Measurements from ENCODE around the gene CCDC97.
A peak's percentile ranks its signal among the peaks of the same experiment; 100 is the strongest.
"Not testable (repeated sequence)": the region's sequence is repeated elsewhere in the genome, so short reads cannot be mapped to it uniquely, and the experiment has no call there.

CCDC97 gene

GRCh38 chr19:41339936-41340335 lies 30.0 kb downstream of the CCDC97 start:
- no peak for DNase-seq (ENCODE audit: low read depth)

- DNase-seq (ENCODE audit: low read depth): no peak
Observed at GRCh38 chr19:41341669-41342490, 31.9 kb downstream of the CCDC97 start.

- no peak for DNase-seq (ENCODE audit: low read depth)
Observed at GRCh38 chr19:41344162-41344561, 34.2 kb downstream of the CCDC97 start.

- DNase-seq (ENCODE audit: low read depth): not testable (repeated sequence)
Observed at GRCh38 chr19:41346916-41347315, 36.9 kb downstream of the CCDC97 start.

GRCh38 chr19:41350735-41351338 lies 40.9 kb downstream of the CCDC97 start:
- no peak for DNase-seq (ENCODE audit: low read depth)

- DNase-seq (ENCODE audit: low read depth): peak; percentile 66
Observed at GRCh38 chr19:41351339-41352245, 41.6 kb downstream of the CCDC97 start.

- DNase-seq (ENCODE audit: low read depth): no peak
Observed at GRCh38 chr19:41352279-41352608, 42.3 kb downstream of the CCDC97 start.

DNA sequence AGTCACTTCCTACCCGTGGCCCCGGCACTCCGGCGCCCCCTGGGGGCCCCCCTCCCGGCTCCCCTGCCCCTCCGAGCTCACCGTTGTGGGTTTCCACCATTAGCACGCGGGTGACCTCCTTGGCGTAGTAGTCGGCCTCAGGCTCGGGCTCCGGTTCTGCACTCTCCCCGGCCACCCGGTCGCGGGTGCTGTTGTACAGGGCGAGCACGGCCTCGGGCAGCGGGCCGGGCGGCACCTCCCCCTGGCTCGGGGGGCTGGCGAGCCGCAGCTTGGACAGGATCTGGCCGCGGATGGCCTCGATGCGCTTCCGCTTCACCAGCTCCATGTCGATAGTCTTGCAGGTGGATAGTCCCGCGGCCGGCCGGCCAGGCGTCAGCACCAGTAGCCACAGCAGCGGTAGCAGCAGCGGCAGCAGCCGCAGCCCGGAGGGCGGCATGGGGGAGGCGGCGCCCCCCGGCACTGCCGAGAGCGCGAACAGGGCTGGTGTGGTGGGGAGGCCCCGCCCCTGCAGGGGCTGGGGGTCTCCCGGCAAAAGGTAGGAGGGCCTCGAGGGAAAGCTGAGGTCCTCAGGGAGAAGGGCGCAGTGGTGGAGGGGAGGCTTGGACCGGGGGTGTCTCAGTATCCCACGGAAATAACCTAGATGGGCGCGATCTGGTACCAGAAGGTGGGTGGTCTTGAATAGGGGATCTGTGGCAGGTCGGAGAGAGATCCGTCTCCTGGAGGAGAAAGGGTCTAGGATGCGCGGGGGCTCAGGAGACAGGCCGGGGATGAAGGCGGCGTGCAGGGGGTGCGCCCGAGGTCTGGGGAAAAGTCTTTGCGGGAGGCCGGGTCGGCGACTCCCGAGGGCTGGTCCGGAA lies 42.9 kb downstream of the CCDC97 start:
- DNase-seq (ENCODE audit: low read depth): peak; percentile 66

DNA sequence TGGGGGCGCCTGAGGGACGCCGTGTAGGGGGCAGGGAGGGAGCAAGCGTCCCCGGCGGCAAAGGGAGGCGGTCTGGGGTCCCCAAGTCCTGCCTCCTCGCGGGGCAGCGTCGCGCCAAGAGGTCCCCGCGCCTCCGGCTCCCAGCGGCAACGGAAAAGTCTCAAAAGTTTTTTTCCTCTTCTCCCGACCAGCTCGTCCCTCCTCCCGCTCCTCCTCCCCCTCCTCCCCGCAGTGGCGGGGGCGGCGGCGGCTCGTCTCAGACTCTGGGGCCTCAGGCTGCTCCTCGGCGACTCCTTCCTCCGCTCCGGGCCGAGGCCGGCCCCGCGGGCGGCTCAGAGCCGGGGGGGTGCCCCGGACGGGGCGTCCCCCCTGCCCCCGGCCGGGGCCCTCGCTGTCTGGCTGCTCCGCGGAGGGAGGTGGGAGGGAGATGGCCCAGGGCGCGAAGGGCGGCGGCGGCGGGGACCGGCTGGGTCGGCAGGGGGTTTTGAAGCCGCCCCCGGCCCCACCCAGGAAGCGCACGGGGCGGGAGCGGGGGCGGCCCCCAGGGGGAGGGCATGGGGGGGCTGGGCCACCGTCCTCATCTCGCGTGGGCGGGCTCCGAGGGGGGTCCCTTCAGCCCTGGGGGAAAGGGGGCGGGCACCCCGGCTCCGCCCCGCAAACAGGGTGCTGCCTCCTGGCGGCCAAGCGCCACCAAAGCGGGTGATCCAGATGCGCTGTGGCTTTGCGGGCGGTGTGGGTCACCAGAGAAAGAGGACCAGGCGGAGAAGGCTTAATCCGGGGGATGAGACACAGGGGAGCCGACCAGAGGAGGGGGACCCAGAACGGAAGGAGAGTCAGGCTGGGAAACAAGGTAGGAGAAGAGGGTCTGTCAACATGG lies 43.7 kb downstream of the CCDC97 start, which contains the start of gene TGFB1:
TGFB1 (minus strand) TSS at position 457 of the 877 bp plus-strand sequence. CDS start 878 bp downstream, outside the sequence.
- DNase-seq (ENCODE audit: low read depth): peak; percentile 91

DNA sequence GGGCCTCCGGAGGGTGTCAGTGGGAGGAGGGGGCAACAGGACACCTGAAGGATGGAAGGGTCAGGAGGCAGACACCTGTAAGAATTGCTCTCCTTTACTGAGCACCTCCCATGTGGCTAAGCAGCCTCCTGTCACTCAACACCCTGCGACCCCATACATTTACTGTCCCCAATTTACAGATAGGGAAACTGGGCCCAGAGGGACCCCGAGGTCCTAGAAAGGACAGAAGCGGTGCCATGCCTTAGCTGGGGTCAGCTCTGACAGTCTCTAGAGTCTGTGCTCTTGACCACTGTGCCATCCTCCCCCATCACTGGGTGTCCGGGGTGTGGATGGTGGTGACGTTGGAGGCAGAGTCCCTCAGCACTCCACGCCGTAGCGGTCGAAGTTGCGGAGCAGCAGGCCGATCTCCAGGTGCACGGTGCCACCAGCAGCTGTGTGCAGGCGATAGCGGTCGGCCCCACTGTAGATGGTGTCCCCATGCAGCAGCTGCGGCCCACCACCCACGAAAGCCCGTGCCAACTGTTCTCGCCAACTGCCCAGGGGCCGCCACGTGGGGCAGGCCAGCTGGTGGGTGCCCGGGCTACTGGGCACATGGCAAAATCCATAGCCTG lies 44.5 kb downstream of the CCDC97 start:
- DNase-seq (ENCODE audit: low read depth): no peak

DNA sequence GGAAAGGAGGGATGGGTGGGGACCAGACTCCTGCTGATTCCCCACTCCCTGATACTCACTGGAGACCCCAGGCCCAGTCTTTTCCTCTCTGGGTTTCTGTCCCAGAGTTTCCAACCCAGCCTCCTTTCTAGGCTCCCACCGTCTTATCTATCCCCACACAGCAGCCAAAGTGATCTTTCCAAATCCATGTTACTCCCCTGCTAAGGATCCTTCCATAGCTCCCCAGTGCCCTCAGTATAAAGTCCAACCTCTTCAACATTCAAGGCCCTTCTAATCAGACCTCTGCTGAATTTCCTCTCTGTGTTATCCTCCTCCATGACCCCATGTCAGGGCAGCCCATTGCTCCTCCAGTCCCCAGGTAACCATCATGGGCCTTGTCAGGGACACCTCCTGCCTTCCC lies 45.1 kb downstream of the CCDC97 start:
- no peak for DNase-seq (ENCODE audit: low read depth)

DNA sequence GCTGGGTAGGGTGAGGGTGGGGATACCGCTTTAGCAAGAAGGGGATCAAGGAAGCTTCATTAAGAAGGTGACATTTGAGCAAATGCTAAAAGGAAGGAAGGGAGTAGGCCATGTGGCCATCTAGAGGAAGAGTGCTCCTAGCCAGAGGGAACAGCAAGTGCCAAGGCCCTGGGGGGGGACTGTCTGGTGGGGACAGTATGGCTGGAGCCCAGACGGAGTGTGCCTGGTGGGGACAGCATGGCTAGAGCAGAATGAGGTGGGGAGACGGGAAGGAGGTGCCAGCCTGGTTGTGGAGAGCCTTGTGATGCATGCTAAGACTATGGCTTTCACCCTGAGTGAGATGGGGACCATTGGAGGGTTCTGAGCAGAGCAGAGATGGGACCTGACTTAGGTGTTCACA lies 45.8 kb downstream of the CCDC97 start:
- no peak for DNase-seq (ENCODE audit: low read depth)

- no peak for DNase-seq (ENCODE audit: low read depth)
Observed at GRCh38 chr19:41356984-41357739, 47.2 kb downstream of the CCDC97 start.

- no peak for DNase-seq (ENCODE audit: low read depth)
Observed at GRCh38 chr19:41357746-41358145, 47.8 kb downstream of the CCDC97 start.

- DNase-seq (ENCODE audit: low read depth): no peak
Observed at GRCh38 chr19:41359741-41360140, 49.8 kb downstream of the CCDC97 start.

- DNase-seq (ENCODE audit: low read depth): no peak
Observed at GRCh38 chr19:41362143-41362847, 52.3 kb downstream of the CCDC97 start.

- no peak for DNase-seq (ENCODE audit: low read depth)
Observed at GRCh38 chr19:41363371-41363752, 53.4 kb downstream of the CCDC97 start.

GRCh38 chr19:41363753-41364523 lies 54.0 kb downstream of the CCDC97 start, which contains the start of gene B9D2:
Gene B9D2, minus strand, starts transcription at chr19:41364149. Its CDS starts 630 bp downstream, at chr19:41363519.
- DNase-seq (ENCODE audit: low read depth): peak; percentile 96
